ENCODE results near the gene ZNF691.
"Not testable (repeated sequence)": the region's sequence is repeated elsewhere in the genome, so short reads cannot be mapped to it uniquely, and the experiment has no call there.

ZNF691 gene

DNA sequence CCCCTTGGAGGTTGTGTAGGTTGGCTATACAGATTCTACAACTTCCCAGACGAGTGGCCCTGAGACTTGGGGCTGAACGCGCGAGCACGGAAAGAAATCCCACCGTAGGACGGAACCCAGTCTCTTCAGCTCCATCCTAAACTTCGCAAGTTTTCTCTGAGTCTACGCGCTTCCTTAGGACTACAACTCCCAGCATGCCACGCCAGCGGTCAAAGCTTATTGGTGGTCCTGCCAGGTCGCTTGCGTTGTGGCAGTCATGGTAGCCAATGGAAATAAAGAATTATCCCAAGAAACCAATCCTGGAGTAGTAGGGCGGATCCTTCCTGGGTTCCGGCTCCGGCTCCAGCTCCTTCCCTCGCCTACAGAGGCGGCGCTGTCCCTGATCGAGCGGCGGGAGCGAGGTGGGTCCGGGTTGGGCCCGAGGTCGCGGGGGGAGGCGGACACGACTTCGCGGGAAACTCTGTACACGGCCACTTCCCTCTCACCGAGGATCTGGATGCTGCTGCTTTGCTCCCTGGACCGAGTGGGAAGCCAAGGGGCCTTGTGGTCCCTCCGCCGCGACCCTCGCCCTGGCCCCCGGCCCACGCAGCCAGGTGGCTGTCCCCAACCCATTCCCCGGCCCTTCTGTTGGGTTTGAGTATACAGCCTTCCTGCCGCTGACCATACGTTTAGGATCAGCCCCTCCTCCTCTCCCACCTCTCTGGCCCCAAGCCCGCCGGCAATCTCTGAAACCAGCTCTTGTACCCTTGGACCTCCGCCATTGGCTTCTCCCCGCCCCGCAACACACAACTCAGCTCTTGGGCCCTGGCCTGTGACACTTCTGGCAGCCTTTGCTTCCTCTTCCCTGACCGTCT, at the start of gene ZNF691:
ZNF691 (plus strand) TSS at position 357 of the 854 bp plus-strand sequence. CDS start 3,046 bp downstream, outside the sequence.
- peak; percentile 92 for FAIRE-seq

DNA sequence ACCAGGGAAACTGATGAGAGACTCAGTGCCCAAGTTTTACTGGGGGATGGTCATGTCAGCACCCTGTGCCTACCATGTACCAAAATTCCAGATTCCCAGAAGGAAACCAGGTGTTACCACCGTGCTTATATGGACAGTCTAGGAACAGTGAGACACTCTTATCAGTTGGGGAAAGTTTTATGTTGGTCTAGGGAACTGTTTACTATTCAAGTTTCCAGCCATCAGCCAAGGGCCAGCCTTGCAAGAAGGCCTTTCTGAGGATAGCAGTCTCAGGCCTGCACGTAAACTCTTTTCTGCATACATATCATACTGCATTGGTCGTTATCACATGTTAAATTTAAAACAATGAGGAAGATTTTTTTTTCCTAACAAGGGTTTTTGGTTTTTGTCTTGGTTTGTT, 49.0 kb upstream of the ZNF691 start:
- FAIRE-seq, result no peak

DNA sequence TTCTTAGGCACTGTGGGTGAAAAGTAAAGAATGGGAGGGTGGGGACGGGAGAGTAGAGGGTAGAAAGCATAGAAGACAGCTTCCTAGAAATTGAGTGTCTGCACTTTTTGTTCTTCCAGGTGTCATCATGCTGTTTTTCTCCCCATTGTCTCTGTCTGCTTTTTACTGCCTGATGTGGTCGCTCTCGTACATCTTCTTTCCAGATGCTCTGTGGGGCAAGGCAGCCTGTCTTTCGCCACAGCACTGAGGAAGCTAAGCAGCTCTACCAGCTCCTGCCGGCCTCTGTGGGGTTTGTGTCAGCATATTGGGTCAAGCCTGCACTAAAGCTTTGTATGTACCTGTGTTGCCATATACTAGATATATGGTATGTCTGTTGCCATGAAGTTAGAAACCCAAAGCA, 48.4 kb upstream of the ZNF691 start:
- no peak for FAIRE-seq

- no peak for FAIRE-seq
These were observed 44.5 kb upstream of the ZNF691 start for GRCh38 chr1:42801832-42802473.

- no peak for FAIRE-seq
These were observed 40.2 kb upstream of the ZNF691 start for GRCh38 chr1:42806171-42806570.

DNA sequence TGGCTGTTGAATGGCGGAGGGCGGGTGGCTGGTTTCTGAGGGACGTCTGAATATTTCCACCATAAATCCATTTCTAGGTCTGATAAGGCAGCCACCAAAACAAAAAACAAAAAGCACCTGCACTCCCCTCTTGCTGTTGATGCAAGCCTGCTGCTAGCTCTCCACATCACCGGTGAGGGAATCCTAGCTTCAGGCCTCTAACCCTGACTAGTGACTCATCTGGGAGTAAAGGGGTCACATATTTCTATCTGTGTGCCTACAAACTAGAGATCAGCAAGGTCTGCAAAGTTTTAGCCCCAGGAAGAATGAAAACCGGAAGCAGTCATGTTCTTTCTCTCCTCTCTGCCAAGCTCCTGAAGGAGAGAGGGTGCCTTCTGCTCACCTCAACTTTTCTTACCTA, 39.8 kb upstream of the ZNF691 start:
- FAIRE-seq, result no peak

DNA sequence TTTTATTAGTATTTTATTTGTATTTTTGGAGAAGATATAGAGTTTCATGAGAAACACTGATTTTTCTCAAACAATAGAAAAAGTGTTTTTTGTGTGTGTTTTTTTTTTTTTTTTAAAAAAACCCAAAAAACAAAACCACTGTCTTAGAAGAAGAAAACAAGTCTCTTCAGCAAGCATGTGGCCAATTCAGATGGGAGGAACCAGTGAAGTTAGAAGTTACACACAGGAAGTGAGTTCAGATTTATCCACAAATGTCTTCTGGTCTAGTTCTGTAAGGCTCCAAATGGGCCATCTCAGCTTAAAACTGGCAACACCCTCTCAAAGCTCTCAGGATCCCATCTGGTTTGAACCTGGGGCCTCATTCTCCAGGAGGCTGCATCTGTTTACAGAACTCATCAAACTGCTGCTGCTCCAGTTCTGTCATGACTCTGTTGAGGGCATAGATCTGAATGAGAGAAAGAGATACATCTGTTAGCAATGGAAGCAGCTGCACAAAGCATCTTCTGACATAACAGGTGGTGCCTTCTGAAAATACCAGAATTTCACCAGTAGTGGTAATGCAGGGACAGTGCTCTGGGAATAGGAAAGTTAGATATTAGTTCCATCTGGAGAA, 39.3 kb upstream of the ZNF691 start:
- FAIRE-seq, result no peak

- FAIRE-seq, result not testable (repeated sequence)
These were observed 31.6 kb upstream of the ZNF691 start for GRCh38 chr1:42814815-42815214.

- FAIRE-seq, result no peak
These were observed 30.4 kb upstream of the ZNF691 start for GRCh38 chr1:42815941-42816584.

DNA sequence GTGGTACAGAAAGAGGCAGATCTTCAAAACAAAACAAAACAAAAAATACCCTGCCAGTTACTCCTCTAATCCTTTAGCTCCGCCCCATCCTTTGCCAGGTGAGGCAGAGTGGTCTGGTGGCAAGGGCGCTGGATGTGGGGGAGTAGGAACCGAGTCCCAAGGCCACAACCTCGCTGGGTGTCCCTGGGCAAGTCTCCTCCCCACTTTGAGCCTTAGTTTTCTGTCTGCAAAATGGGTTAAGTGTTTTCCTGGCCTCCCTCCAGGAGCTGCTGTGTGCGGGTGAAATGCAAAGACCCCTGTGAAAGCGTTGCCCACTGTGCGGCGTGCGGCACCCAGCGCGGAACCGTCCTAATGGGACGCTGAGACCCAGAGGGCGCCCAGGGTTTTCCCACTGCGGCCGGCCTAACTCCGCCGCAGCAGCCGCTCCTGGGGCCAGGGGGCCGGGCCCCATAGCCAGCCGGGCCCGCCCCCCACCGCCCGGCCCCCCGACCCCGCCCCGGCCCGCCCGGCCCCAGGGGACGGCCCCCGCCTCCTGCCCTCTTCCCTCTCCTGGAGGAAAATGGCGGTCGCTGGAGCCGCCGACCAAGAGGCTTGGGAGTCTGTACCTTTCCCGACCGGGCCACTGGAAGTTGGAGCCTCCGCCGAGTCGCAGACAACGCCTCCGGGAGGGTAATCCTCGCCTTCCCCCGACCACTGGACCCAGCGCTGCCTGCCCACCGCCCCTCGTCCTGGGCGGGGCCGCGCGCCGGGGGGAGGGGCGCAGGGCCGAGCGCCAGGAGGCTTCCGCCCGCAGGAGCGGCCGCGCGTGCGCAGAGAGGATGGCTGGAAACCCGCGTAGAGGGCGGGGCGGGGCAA, 29.6 kb upstream of the ZNF691 start, which contains the start of the genes ERMAP and SVBP:
ERMAP (plus strand) TSS at position 538 of the 855 bp plus-strand sequence. CDS start 13,327 bp downstream, outside the sequence.
SVBP (minus strand) TSS at position 813 of the 855 bp plus-strand sequence. CDS start 853 bp downstream, outside the sequence.
- FAIRE-seq, result no peak

- FAIRE-seq, result no peak
These were observed 29.0 kb upstream of the ZNF691 start for GRCh38 chr1:42817440-42817767.

DNA sequence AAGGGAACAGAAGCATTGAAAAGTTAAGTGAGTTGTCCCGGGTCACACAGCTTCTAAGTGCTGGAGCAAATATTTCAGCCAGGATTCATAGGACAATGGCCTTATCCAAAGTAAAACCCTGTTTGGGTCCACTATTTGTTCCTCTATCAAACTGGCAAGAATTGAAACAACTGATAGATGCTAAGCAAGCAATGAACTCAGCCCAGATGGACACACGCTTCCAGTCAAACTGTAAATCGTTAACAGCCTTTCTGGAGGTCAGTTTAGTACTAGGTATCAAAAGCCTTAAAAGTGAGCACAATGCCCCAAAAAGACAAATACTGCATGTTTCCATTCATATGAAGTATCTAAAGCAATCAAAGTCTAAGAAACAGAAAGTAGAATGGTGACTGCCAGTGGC, 28.4 kb upstream of the ZNF691 start:
- FAIRE-seq, result no peak

GRCh38 chr1:42820813-42821212, 25.6 kb upstream of the ZNF691 start:
- FAIRE-seq, result no peak

DNA sequence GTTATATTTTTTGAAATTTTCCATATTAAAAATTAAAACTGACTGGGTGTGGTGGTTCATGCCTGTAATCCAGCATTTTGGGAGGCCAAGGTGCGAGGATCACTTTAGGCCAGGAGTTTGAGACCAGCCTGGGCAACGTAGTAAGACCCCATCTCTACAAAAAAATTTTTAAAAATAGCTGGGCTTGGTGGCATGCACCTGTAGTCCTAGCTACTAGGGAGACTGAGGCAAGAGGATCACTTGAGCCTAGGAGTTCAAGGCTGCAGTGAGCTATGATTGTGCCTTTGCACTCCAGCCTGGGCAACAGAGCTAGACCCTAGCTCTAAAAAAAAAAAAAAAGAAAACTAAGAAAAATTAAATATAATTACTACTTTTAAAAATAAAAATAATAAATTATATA, 24.7 kb upstream of the ZNF691 start:
- no peak for FAIRE-seq

DNA sequence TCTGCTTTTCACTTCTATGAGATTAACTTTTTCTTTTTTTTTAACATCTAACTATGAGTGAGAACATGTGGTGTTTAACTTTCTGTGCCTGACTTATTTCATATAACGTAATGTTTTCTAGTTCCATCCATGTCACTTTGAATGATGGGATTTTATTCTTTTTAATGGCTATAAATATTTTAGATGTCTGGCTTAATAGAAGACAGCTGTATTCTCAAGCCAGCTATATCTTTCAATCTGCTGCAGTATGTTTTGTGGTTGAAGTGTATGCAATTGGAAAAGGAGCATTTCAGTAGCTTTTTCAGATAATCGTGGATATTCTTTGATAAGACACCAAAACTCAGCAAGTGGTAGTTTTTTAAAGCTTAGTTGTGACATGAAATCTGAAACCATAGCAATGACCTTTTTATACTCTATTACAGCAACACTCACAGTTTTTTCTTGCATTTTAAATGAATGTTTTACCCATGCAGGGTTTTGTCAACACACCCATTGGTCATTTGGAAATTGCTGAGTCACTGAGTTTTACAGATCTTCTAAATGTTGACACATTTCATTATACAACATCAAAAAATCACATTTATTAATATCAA, 23.5 kb upstream of the ZNF691 start:
- no peak for FAIRE-seq

DNA sequence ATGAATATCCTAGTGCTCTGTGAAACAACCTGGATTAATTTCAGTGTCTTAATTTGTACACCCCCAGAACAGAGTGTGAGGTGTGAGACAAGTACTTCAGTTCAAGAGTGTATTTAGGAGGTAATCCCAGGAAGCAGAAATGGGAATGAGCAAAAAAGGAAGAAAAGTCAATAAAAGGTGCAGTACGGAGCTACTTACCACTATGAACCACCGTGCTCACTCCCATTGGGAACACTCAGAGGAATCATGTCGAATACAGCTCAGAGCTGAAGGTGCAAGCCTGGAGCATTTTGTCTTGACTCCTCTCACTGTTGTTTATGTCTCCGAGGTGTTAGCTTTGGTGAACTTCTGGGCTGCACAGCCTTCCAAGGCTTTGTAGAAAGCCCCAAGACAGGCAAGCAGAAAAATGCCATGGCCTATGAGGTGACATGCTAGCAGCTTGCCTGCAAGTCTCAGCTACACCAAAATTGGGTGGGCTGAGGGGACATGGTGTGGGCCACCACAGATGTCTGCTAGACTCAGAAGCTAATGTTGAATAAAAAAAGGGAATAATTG, 21.9 kb upstream of the ZNF691 start:
- FAIRE-seq, result no peak

GRCh38 chr1:42825036-42825851, 21.2 kb upstream of the ZNF691 start:
- no peak for FAIRE-seq

DNA sequence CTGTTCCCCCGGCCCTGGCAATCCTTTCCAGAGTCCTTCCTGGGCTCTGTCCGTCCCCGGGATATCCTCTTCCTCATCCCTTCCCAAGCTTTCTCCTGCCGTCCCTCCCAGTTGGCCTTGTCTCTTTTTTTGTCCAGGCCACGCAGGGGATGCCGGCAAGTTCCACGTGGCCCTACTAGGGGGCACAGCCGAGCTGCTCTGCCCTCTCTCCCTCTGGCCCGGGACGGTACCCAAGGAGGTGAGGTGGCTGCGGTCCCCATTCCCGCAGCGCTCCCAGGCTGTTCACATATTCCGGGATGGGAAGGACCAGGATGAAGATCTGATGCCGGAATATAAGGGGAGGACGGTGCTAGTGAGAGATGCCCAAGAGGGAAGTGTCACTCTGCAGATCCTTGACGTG, 15.8 kb upstream of the ZNF691 start:
- FAIRE-seq, result no peak

DNA sequence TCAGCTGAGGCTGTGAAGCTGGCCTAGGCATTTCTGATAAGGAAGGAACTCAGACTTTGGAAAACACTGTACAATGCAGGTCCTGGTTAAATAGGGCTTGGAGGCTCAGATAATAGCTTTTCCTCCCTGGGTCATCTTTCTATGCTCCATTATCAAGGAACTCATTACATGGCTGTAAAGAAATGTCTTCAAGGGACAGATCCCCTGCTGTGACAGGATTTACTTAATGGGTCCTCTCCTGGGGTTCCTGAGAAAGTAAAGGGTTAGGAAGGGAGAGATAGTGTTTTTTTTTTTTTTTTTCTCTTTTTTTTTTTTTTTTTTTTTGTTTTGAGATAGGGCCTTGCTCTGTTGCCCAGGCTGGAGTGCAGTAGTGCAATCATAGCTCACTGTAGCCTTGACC, 15.1 kb upstream of the ZNF691 start:
- no peak for FAIRE-seq

- FAIRE-seq, result no peak
These were observed 13.7 kb upstream of the ZNF691 start for GRCh38 chr1:42832641-42833240.

Data from TTC549 (cell line).